ENCODE data around the gene TM9SF2.

TM9SF2 gene

GRCh38 chr13:99572131-99572530 lies 70.9 kb downstream of the TM9SF2 start:
- H3K79me2 ChIP-seq (ENCODE audit: insufficient read depth, low read depth) = no peaks in the 10 kb centered on the region
- H2AFZ ChIP-seq (ENCODE audit: low read depth) = no peak overlapping the region
- no peaks in the 10 kb centered on the region for H3K4me1 ChIP-seq (ENCODE audit: low read depth, poor library complexity, severe bottlenecking)
- no peak overlapping the region for H3K4me2 ChIP-seq
- no peaks in the 10 kb centered on the region for H3K36me3 ChIP-seq (ENCODE audit: insufficient read depth)
- no peaks in the 10 kb centered on the region for H4K20me1 ChIP-seq (ENCODE audit: insufficient read depth)
- H3K4me3 ChIP-seq (IDR thresholded peaks at IDR 0.05; ENCODE audit: insufficient read depth, low read depth, low read length) = no peak overlapping the region
- no peak for TF ChIP-seq CTCF (conservative IDR thresholded peaks at IDR 0.05; ENCODE audit: low read depth, low read length)
- no peaks in the 10 kb centered on the region for H3K27me3 ChIP-seq (ENCODE audit: insufficient read depth, low read depth)
- H3K9ac ChIP-seq = no peak overlapping the region
- no peak overlapping the region for H3K27ac ChIP-seq

DNA sequence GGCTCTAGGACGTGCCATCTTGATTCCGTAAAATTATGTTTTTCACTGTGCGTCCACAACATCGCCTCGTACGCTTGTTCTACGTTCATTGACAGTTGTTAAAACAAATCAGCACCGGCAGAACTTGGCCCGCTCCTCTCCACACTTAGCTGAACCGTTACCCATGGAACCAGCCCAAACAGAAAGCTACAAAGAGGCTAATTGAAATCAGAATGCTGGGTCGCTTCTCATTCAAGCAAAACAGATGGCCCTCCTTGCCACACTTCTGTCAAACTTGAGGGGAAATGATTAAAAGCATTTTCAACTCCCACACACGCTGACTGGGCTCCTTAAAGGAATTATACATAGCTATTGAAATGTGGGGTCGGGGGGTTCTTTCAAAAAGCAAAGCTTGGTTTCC lies 71.6 kb downstream of the TM9SF2 start:
- Histone ChIP-seq H3K4me3 (IDR thresholded peaks at IDR 0.05; ENCODE audit: insufficient read depth, low read depth, low read length) (no peak overlapping the region), H3K4me1 (ENCODE audit: low read depth, poor library complexity, severe bottlenecking) (peaks cover 5% of the 10 kb centered on the region), H4K20me1 (ENCODE audit: insufficient read depth) (no peaks in the 10 kb centered on the region), H3K9ac (no peak overlapping the region), H3K79me2 (ENCODE audit: insufficient read depth, low read depth) (no peaks in the 10 kb centered on the region), H3K4me2 (no peak overlapping the region), H2AFZ (ENCODE audit: low read depth) (no peak overlapping the region), H3K36me3 (ENCODE audit: insufficient read depth) (no peaks in the 10 kb centered on the region), H3K27ac (no peak overlapping the region), H3K27me3 (ENCODE audit: insufficient read depth, low read depth) (no peaks in the 10 kb centered on the region)
- no peak for TF ChIP-seq CTCF (conservative IDR thresholded peaks at IDR 0.05; ENCODE audit: low read depth, low read length)

GRCh38 chr13:99575376-99576120 lies 74.3 kb downstream of the TM9SF2 start:
- Histone ChIP-seq H3K27me3 (ENCODE audit: insufficient read depth, low read depth) (no peaks in the 10 kb centered on the region), H3K4me2 (no peak overlapping the region), H3K9ac (no peak overlapping the region), H3K27ac (no peak overlapping the region), H3K79me2 (ENCODE audit: insufficient read depth, low read depth) (no peaks in the 10 kb centered on the region), H3K36me3 (ENCODE audit: insufficient read depth) (no peaks in the 10 kb centered on the region), H2AFZ (ENCODE audit: low read depth) (no peak overlapping the region), H3K4me1 (ENCODE audit: low read depth, poor library complexity, severe bottlenecking) (peaks cover 23% of the 10 kb centered on the region), H3K4me3 (IDR thresholded peaks at IDR 0.05; ENCODE audit: insufficient read depth, low read depth, low read length) (no peak overlapping the region), H4K20me1 (ENCODE audit: insufficient read depth) (no peaks in the 10 kb centered on the region)
- TF ChIP-seq CTCF (conservative IDR thresholded peaks at IDR 0.05; ENCODE audit: low read depth, low read length) = no peak

- Histone ChIP-seq H3K27ac (peak overlapping the region; percentile 33; the same call in 1 of the 2 replicates), H3K27me3 (ENCODE audit: insufficient read depth, low read depth) (no peaks in the 10 kb centered on the region), H3K4me3 (IDR thresholded peaks at IDR 0.05; ENCODE audit: insufficient read depth, low read depth, low read length) (no peak overlapping the region), H3K36me3 (ENCODE audit: insufficient read depth) (no peaks in the 10 kb centered on the region), H2AFZ (ENCODE audit: low read depth) (peak overlapping the region; percentile 45), H3K79me2 (ENCODE audit: insufficient read depth, low read depth) (no peaks in the 10 kb centered on the region), H3K4me1 (ENCODE audit: low read depth, poor library complexity, severe bottlenecking) (peaks cover 23% of the 10 kb centered on the region), H3K9ac (peak overlapping the region; percentile 16; the same call in 1 of the 2 replicates), H4K20me1 (ENCODE audit: insufficient read depth) (no peaks in the 10 kb centered on the region), H3K4me2 (peak overlapping the region; percentile 30)
- 0 out of 2 replicates have a peak, but pooled peaks have one; percentile 34 for TF ChIP-seq CTCF (conservative IDR thresholded peaks at IDR 0.05; ENCODE audit: low read depth, low read length)
These were observed 77.0 kb downstream of the TM9SF2 start for GRCh38 chr13:99577934-99578917.

All from KMS-11 (cell line).